ENCODE results near the gene FKBP1C. TPM values are rescaled to one million over a fixed set of nuclear protein-coding genes. Genes with fewer than 3 reads are reported as not detected.
A peak's percentile ranks its signal among the peaks of the same experiment; 100 is the strongest.
"Not testable (repeated sequence)": the region's sequence is repeated elsewhere in the genome, so short reads cannot be mapped to it uniquely, and the experiment has no call there.

Gene FKBP1C
- 0.80 TPM in 1 of 2 replicates, not detected in the other for total RNA-seq
- polyA plus RNA-seq, result 0.30 and 0.47 TPM in 2 replicates

GRCh38 chr6:63211343-63211742 is at the start of gene FKBP1C:
Gene FKBP1C, plus strand, starts transcription at chr6:63211469.
- H3K79me2 ChIP-seq; H3K9me2 ChIP-seq (replicated peaks; ENCODE audit: insufficient read depth); H2AFZ ChIP-seq; H3K27me3 ChIP-seq; DNase-seq (ENCODE audit: low spot score); H3K36me3 ChIP-seq (replicated peaks; ENCODE audit: insufficient read depth, low read depth); H3K4me3 ChIP-seq; H3K9me3 ChIP-seq (ENCODE audit: low read depth); H3K27ac ChIP-seq; H3K4me2 ChIP-seq; H3K4me1 ChIP-seq (ENCODE audit: insufficient read depth); H4K20me1 ChIP-seq (ENCODE audit: insufficient read depth, poor library complexity, severe bottlenecking): not testable (repeated sequence)
- 95% methylated on average over 27 of the region's 27 CpGs for WGBS (ENCODE audit: low lambda C conversion rate, missing lambda C conversion rate)

- not testable (repeated sequence) for H3K27ac ChIP-seq; H2AFZ ChIP-seq; H3K79me2 ChIP-seq; DNase-seq (ENCODE audit: low spot score); H3K9me3 ChIP-seq (ENCODE audit: low read depth); H3K4me3 ChIP-seq; H3K9me2 ChIP-seq (replicated peaks; ENCODE audit: insufficient read depth); H4K20me1 ChIP-seq (ENCODE audit: insufficient read depth, poor library complexity, severe bottlenecking); H3K36me3 ChIP-seq (replicated peaks; ENCODE audit: insufficient read depth, low read depth); H3K4me1 ChIP-seq (ENCODE audit: insufficient read depth); H3K27me3 ChIP-seq; H3K4me2 ChIP-seq
- WGBS (ENCODE audit: low lambda C conversion rate, missing lambda C conversion rate), result 96% methylated on average over 17 of the region's 37 CpGs
These were observed 47.0 kb upstream of the FKBP1C start for GRCh38 chr6:63164047-63164803.

- Histone ChIP-seq H3K9me2 (replicated peaks; ENCODE audit: insufficient read depth) (no peaks in the 10 kb centered on the region), H3K9me3 (ENCODE audit: low read depth) (no peaks in the 10 kb centered on the region), H3K4me1 (ENCODE audit: insufficient read depth) (no peaks in the 10 kb centered on the region), H3K27ac (no peak overlapping the region), H4K20me1 (ENCODE audit: insufficient read depth, poor library complexity, severe bottlenecking) (no peaks in the 10 kb centered on the region), H3K27me3 (no peaks in the 10 kb centered on the region), H2AFZ (no peak overlapping the region), H3K36me3 (replicated peaks; ENCODE audit: insufficient read depth, low read depth) (no peaks in the 10 kb centered on the region), H3K4me2 (no peak overlapping the region), H3K4me3 (no peak overlapping the region), H3K79me2 (no peaks in the 10 kb centered on the region)
- TF ChIP-seq EZH2phosphoT487 (IDR thresholded peaks at IDR 0.05; ENCODE audit: low read depth, severe bottlenecking, unreplicated experiment) (no peak), CTCF (IDR thresholded peaks at IDR 0.05; ENCODE audit: poor library complexity) (no peak), EZH2 (IDR thresholded peaks at IDR 0.05; ENCODE audit: borderline replicate concordance) (no peak)
- 94% methylated on average over 1 of the region's 1 CpG for WGBS (ENCODE audit: low lambda C conversion rate, missing lambda C conversion rate)
- no peak for DNase-seq (ENCODE audit: low spot score)
These were observed 37.1 kb upstream of the FKBP1C start for GRCh38 chr6:63174173-63174572.

GRCh38 chr6:63176181-63176580 is 35.1 kb upstream of the FKBP1C start:
- no peak overlapping the region for H3K4me3 ChIP-seq
- peak overlapping the region; percentile 28 for H3K4me2 ChIP-seq
- H3K27ac ChIP-seq, result no peak overlapping the region
- no peaks in the 10 kb centered on the region for H4K20me1 ChIP-seq (ENCODE audit: insufficient read depth, poor library complexity, severe bottlenecking)
- H3K9me3 ChIP-seq (ENCODE audit: low read depth), result no peaks in the 10 kb centered on the region
- no peaks in the 10 kb centered on the region for H3K9me2 ChIP-seq (replicated peaks; ENCODE audit: insufficient read depth)
- DNase-seq (ENCODE audit: low spot score), result no peak
- no peaks in the 10 kb centered on the region for H3K27me3 ChIP-seq
- H3K36me3 ChIP-seq (replicated peaks; ENCODE audit: insufficient read depth, low read depth), result no peaks in the 10 kb centered on the region
- no peak overlapping the region for H2AFZ ChIP-seq
- 75% methylated on average over 5 of the region's 5 CpGs for WGBS (ENCODE audit: low lambda C conversion rate, missing lambda C conversion rate)
- H3K4me1 ChIP-seq (ENCODE audit: insufficient read depth), result no peaks in the 10 kb centered on the region
- TF ChIP-seq EZH2phosphoT487 (IDR thresholded peaks at IDR 0.05; ENCODE audit: low read depth, severe bottlenecking, unreplicated experiment), result no peak
- no peak for TF ChIP-seq CTCF (IDR thresholded peaks at IDR 0.05; ENCODE audit: poor library complexity)
- TF ChIP-seq EZH2 (IDR thresholded peaks at IDR 0.05; ENCODE audit: borderline replicate concordance), result no peak
- no peaks in the 10 kb centered on the region for H3K79me2 ChIP-seq
